ENCODE results near the gene RNF31.

Gene RNF31

DNA sequence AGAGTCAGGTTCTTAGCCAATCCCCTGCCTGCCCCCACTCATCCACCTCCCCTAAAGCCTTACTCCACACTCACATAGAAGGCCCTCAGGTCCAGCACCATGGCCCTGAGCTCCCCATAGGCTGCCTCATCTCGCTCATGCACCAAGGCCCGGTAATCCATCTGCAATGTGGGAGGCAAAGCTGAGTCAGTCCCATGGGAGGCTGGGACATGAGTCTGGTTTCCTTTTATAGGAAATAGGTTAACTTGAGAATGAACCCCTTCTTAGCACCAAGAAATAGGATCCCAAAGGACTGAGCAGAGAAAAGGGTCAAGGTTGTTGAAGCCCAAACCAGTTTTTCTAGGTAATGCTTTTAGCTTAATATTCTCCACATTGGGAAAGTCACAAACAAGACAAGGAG is 3.8 kb upstream of the RNF31 start:
- peak overlapping the region; percentile 94; the same call in 1 of the 2 replicates for H3K27ac ChIP-seq
- TF ChIP-seq, protein P1, sequence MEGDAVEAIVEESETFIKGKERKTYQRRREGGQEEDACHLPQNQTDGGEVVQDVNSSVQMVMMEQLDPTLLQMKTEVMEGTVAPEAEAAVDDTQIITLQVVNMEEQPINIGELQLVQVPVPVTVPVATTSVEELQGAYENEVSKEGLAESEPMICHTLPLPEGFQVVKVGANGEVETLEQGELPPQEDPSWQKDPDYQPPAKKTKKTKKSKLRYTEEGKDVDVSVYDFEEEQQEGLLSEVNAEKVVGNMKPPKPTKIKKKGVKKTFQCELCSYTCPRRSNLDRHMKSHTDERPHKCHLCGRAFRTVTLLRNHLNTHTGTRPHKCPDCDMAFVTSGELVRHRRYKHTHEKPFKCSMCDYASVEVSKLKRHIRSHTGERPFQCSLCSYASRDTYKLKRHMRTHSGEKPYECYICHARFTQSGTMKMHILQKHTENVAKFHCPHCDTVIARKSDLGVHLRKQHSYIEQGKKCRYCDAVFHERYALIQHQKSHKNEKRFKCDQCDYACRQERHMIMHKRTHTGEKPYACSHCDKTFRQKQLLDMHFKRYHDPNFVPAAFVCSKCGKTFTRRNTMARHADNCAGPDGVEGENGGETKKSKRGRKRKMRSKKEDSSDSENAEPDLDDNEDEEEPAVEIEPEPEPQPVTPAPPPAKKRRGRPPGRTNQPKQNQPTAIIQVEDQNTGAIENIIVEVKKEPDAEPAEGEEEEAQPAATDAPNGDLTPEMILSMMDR (IDR thresholded peaks at IDR 0.05) = no peak
- TF ChIP-seq ZFX (IDR thresholded peaks at IDR 0.05; ENCODE audit: borderline replicate concordance) = no peak

DNA sequence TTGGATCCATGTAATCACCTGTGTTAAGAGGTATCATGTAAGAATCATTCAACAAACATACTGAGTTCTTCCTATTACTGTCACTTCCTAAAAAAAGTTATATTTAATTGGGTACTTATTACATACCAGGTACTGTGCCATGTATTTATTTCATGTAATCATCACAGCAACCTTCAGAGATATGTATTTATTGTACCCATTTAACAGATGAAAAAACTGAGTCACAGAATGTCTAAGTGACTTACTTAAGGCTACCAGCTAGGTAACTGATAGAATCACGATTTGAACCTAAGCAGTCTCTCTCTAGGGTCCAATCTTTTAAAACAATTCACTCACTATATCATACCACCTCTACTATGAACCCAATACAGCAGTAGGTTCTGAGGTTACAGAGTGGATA is 2.8 kb upstream of the RNF31 start:
- no peak for TF ChIP-seq ZFX (IDR thresholded peaks at IDR 0.05; ENCODE audit: borderline replicate concordance)
- TF ChIP-seq, protein P1 (IDR thresholded peaks at IDR 0.05) = no peak
- 0 out of 2 replicates have a peak overlapping the region, but pooled peaks have one; percentile 94 for H3K27ac ChIP-seq

DNA sequence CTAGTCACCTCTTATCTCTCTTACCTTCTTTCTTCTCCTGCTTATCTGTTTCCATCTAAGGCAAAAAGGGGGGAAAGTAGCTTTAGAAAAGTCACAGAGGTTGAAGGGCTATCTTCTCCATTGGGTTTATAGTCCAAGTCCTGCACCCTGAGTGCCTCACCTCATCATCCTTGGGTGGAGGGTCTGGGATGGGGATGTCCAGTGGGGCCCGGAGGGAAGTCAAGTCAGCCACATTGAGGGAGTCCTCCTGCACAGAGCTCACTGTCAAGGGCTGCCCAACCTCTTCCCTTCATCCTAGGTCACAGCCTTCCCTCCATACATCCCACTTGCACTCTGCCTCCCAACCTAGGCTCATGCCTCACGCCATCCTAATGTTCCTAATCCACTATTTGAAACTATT is 2.1 kb upstream of the RNF31 start:
- peak overlapping the region; percentile 93 for H3K27ac ChIP-seq
- TF ChIP-seq ZFX (IDR thresholded peaks at IDR 0.05; ENCODE audit: borderline replicate concordance) = no peak
- TF ChIP-seq, protein P1 (IDR thresholded peaks at IDR 0.05) = no peak

DNA sequence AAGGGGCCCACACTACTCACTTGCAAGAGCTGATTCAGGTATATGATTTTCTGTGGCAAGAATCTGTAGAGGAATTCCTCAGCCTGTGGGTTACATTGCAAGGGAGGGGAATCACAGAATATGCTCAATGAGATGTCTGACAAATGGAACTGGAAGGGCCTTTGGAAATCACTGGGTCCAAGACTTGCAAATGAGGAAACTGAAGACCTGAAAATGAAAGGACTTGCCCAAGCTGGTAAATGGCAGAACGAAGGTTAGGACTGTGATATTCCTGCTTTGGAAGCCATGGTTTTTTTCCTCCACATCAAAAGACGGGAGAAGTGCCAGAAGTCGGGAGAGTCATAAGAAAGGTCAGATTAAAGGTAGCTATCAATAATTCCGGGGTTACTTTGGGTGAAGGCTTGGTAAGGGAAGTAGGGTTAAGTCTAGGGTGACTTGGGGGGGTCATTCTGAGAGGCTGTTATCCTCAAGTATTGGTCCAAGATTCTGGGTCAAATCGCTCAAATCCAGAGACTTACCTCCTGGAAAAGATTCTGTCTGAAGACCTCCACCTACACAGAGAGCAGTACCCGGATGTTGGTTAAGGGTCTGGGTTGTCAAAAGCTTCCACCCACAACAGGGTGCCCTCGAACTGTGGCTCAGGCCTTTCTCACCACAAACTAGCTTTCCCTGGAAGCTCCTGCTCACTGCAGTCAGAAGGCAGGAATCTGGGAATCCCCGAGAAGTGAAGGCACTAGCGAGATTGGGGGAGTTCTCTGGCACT is 1.4 kb upstream of the RNF31 start:
- H3K27ac ChIP-seq = peak overlapping the region; percentile 93
- TF ChIP-seq, protein P1 (IDR thresholded peaks at IDR 0.05) = no peak
- TF ChIP-seq ZFX (IDR thresholded peaks at IDR 0.05; ENCODE audit: borderline replicate concordance) = no peak

DNA sequence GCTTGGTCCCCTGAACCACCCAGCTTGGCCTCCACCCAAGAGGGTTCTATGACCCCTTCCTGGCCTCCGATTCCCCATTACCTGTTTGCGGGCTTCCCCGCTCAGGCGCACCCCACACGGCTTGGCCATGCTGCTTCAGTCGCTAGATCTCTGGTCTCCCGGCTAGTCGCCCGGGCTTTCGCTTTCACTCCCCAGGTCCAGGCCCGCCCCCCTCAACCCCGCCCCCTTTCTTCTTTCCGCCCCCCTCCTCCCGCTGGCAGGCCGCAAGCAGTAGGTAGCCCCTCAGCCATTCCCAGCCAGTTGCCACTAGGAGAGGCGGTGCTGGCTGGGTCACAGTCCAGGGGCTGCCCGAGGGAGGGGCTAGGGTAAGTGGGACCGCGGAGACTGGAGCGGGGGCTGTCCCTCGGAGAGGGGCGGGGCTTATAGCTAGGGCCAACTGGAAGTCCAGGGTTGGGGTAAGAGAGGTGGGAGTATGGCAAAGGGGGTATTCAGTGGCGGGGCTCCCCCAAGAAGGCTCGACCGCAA is 783 bp upstream of the RNF31 start, which contains the start of gene PSME2:
TSS of gene PSME2 (minus strand) at position 158 of the 525 bp plus-strand sequence. CDS start at position 129, 29 bp downstream.
- TF ChIP-seq, protein P1 (IDR thresholded peaks at IDR 0.05) = no peak
- TF ChIP-seq ZFX (IDR thresholded peaks at IDR 0.05; ENCODE audit: borderline replicate concordance) = no peak
- H3K27ac ChIP-seq = peak within 1 kb of the TSS; percentile 93

DNA sequence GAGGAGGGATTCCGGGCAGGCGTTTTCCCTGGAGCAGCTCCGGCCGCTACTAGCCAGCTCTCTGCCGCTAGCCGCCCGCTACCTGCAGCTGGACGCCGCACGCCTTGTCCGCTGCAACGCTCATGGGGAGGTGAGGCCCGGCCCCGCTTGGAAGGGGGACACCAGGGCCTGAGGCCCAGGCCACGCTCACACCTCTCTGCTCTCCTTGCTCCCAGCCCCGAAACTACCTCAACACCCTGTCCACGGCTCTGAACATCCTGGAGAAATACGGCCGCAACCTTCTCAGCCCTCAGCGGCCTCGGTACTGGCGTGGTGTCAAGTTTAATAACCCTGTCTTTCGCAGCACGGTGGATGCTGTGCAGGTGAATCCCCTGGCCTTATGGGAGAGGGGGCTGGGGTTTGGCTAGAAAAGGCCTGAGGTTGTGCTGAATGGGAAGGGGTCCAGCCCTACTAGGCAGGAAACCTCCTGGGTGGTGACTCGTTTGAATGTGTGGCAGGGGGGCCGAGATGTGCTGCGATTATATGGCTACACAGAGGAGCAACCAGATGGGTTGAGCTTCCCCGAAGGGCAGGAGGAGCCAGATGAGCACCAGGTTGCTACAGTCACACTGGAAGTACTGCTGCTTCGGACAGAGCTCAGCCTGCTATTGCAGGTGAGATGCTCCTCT is 597 bp downstream of the RNF31 start:
- H3K27ac ChIP-seq = peak overlapping the region; percentile 93
- TF ChIP-seq ZFX (IDR thresholded peaks at IDR 0.05; ENCODE audit: borderline replicate concordance) = no peak
- TF ChIP-seq, protein P1 (IDR thresholded peaks at IDR 0.05) = no peak

Data from 22Rv1 (cell line).